WTC11 (cell line): ENCODE results near the gene PPM1M. TPM values are rescaled to one million over a fixed set of nuclear protein-coding genes. Genes with fewer than 3 reads are reported as not detected.

ENCODE experiments used
- ATAC-seq: fragments of 200-7000 bp; cut with Tn5 transposase; 2 replicates; pipeline ENCODE4 v1.10.0; 2021; ENCODE audit warnings: mild to moderate bottlenecking, moderate library complexity
- CTCF ChIA-PET: fragments of 300-600 bp; sonication (Branson Sonifier 250); formaldehyde crosslinking; loops from one replicate; lab custom pipeline; 2021; ENCODE audit warnings: antibody characterized with exemption; lab: Charles Lee
- POLR2A ChIA-PET: fragments of 350-600 bp; sonication (Branson Sonifier 250); formaldehyde crosslinking; loops from one replicate; lab custom pipeline; 2021; ENCODE audit warnings: antibody characterized with exemption; lab: Charles Lee
- DNase-seq: peaks from one replicate; pipeline ENCODE4 v3.0.0; 2021; ENCODE audit warnings: low spot score
- H3K27ac Mint-ChIP-seq: 2 replicates; pipeline ENCODE4 v1.8.0; 2021; ENCODE audit warnings: mixed read lengths
- H3K27me3 Mint-ChIP-seq: 2 replicates; pipeline ENCODE4 v1.8.0; 2021; ENCODE audit warnings: low read depth, mild to moderate bottlenecking, moderate library complexity, mixed read lengths
- H3K36me3 Mint-ChIP-seq: 2 replicates; pipeline ENCODE4 v1.8.0; 2021; ENCODE audit warnings: mixed read lengths
- H3K4me1 Mint-ChIP-seq: 2 replicates; pipeline ENCODE4 v1.8.0; 2022; ENCODE audit warnings: mixed read lengths
- H3K4me3 Mint-ChIP-seq: 2 replicates; pipeline ENCODE4 v1.8.0; 2021; ENCODE audit warnings: mild to moderate bottlenecking, moderate library complexity, mixed read lengths
- H3K9me3 Mint-ChIP-seq: 2 replicates; pipeline ENCODE4 v1.8.0; 2021; ENCODE audit warnings: mixed read lengths
- ATF3 ChIP-seq: sonication (generic); formaldehyde crosslinking; conservative IDR thresholded peaks from 2 replicates; pipeline ENCODE4 v1.8.1; 2022; ENCODE audit warnings: mild to moderate bottlenecking, missing genetic modification reagents
- CREM ChIP-seq: sonication (generic); formaldehyde crosslinking; IDR thresholded peaks from 2 replicates; pipeline ENCODE4 v1.8.1; 2022; ENCODE audit warnings: mild to moderate bottlenecking, missing genetic modification reagents, moderate library complexity
- EMX1 ChIP-seq: fragments of 250-450 bp; sonication (Bioruptor Pico); IDR thresholded peaks from 2 replicates; pipeline ENCODE4 v1.8.0; 2021; ENCODE audit warnings: mild to moderate bottlenecking
- ETV6 ChIP-seq: sonication (generic); formaldehyde crosslinking; IDR thresholded peaks from 2 replicates; pipeline ENCODE4 v1.8.1; 2022; ENCODE audit warnings: mild to moderate bottlenecking, missing genetic modification reagents
- FOXK1 ChIP-seq: sonication (generic); formaldehyde crosslinking; IDR thresholded peaks from 2 replicates; pipeline ENCODE4 v1.8.0; 2022; ENCODE audit warnings: mild to moderate bottlenecking, moderate library complexity, missing genetic modification reagents
- FOXP1 ChIP-seq: sonication (generic); formaldehyde crosslinking; IDR thresholded peaks from 2 replicates; pipeline ENCODE4 v1.8.0; 2022; ENCODE audit warnings: missing genetic modification reagents, mild to moderate bottlenecking, moderate library complexity, borderline replicate concordance
- FOXP4 ChIP-seq: sonication (generic); formaldehyde crosslinking; IDR thresholded peaks from 2 replicates; pipeline ENCODE4 v1.8.0; 2022; ENCODE audit warnings: mild to moderate bottlenecking, missing genetic modification reagents
- JAZF1 ChIP-seq: fragments of 250-450 bp; sonication (Bioruptor Pico); IDR thresholded peaks from 2 replicates; pipeline ENCODE4 v1.9.0; 2021; ENCODE audit warnings: moderate library complexity, mild to moderate bottlenecking, inconsistent platforms
- JUN ChIP-seq: sonication (generic); formaldehyde crosslinking; IDR thresholded peaks from 2 replicates; pipeline ENCODE4 v1.8.0; 2023; ENCODE audit warnings: mild to moderate bottlenecking, missing genetic modification reagents
- MAX ChIP-seq: sonication (generic); formaldehyde crosslinking; IDR thresholded peaks from 2 replicates; pipeline ENCODE4 v1.8.0; 2022; ENCODE audit warnings: mild to moderate bottlenecking, missing genetic modification reagents
- NFE2L1 ChIP-seq: sonication (generic); formaldehyde crosslinking; IDR thresholded peaks from 2 replicates; pipeline ENCODE4 v1.8.1; 2023; ENCODE audit warnings: missing genetic modification reagents
- NR2C2 ChIP-seq: sonication (generic); formaldehyde crosslinking; IDR thresholded peaks from 2 replicates; pipeline ENCODE4 v1.8.0; 2022; ENCODE audit warnings: mild to moderate bottlenecking, missing genetic modification reagents
- STAT6 ChIP-seq: sonication (generic); formaldehyde crosslinking; conservative IDR thresholded peaks from 2 replicates; pipeline ENCODE4 v1.8.1; 2023; ENCODE audit warnings: mild to moderate bottlenecking, low read depth, missing genetic modification reagents, moderate library complexity
- TEAD1 ChIP-seq: sonication (generic); formaldehyde crosslinking; IDR thresholded peaks from 2 replicates; pipeline ENCODE4 v1.8.0; 2022; ENCODE audit warnings: mild to moderate bottlenecking, missing genetic modification reagents
- TP53 ChIP-seq: sonication (generic); formaldehyde crosslinking; IDR thresholded peaks from 2 replicates; pipeline ENCODE4 v1.8.1; 2023; ENCODE audit warnings: mild to moderate bottlenecking, missing genetic modification reagents
- USF2 ChIP-seq: sonication (generic); formaldehyde crosslinking; IDR thresholded peaks from 2 replicates; pipeline ENCODE4 v1.8.1; 2023; ENCODE audit warnings: mild to moderate bottlenecking, missing genetic modification reagents, moderate library complexity
- ZBTB21 ChIP-seq: sonication (generic); formaldehyde crosslinking; IDR thresholded peaks from 2 replicates; pipeline ENCODE4 v1.8.1; 2023; ENCODE audit warnings: mild to moderate bottlenecking, missing genetic modification reagents, borderline replicate concordance
- total RNA-seq: library from RNA; stranded (reverse); gene quantifications from 3 replicates; pipeline ENCODE4 v1.2.3, GENCODE V29; 2021
- TF ChIP-seq, protein P1 (sequence below): sonication (generic); formaldehyde crosslinking; IDR thresholded peaks from 2 replicates; pipeline ENCODE4 v1.8.0; 2022; ENCODE audit warnings: mild to moderate bottlenecking, missing genetic modification reagents
- TF ChIP-seq, protein P2 (sequence below): sonication (generic); formaldehyde crosslinking; IDR thresholded peaks from 2 replicates; pipeline ENCODE4 v1.8.1; 2023; ENCODE audit warnings: mild to moderate bottlenecking, moderate library complexity, missing genetic modification reagents
- TF ChIP-seq, protein P3 (sequence below): sonication (generic); formaldehyde crosslinking; IDR thresholded peaks from 2 replicates; pipeline ENCODE4 v1.8.0; 2023; ENCODE audit warnings: missing genetic modification reagents
- TF ChIP-seq, protein P4 (sequence below): sonication (generic); formaldehyde crosslinking; IDR thresholded peaks from 2 replicates; pipeline ENCODE4 v1.8.0; 2023; ENCODE audit warnings: missing genetic modification reagents, mild to moderate bottlenecking, borderline replicate concordance

The PPM1M gene
- total RNA-seq, 1 experiment from 2014 or later: 7.0 TPM

DNA sequence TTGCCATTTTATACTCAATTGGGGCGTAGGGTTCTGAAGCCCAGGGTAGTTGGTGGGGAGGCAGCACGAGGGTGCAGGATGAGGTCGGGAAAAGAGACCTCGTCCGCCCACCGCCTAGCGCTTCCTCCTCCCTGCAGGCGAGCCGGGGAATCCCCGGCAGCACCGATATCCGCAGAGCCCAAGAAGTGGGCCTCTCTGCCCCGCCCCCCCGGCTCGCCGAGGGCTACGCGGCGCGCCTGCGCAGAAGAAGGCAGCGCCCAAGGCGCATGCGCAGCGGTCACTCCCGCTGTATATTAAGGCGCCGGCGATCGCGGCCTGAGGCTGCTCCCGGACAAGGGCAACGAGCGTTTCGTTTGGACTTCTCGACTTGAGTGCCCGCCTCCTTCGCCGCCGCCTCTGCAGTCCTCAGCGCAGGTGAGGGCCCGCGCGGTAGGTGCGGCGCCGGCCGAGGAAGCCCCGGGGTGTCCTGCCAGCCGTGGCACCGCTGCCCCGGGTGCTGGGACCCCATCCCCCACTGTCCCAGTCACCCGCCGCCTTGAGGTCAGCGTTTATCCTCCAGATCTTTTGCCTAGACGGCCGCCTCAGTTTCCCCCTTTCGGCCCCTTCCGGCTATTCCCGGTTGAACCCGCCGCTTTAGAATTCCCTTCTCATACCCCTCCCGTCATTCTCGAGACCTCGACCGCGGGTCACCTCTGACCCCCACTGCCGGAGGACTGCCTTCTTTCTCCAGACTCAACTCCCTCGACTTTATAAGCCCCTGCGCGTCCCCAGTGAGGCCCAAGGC lies 47.5 kb upstream of the PPM1M start, which contains the start of gene ALAS1:
ALAS1 (plus strand) TSS at position 319 of the 784 bp plus-strand sequence. CDS start 1,082 bp downstream, outside the sequence.
- ChIA-PET CTCF (interaction anchor here (0.8 to 1.7 kb wide), 6 partner anchors 22 to 145 kb away, joined by 3 to 5 read pairs (median 4); no protein-coding TSS in a partner anchor), POLR2A (interaction anchor here (1.1 kb wide), 1 partner anchor 43 kb away, joined by 4 read pairs; the partner anchor contains the start of gene POC1A)
- peaks cover 15% of the 10 kb centered on the region for H3K4me1 Mint-ChIP-seq
- peaks cover 23% of the 10 kb centered on the region for H3K36me3 Mint-ChIP-seq
- DNase-seq (peak; percentile 95), ATAC-seq (peak; percentile 95)
- H3K27me3 Mint-ChIP-seq: peaks cover 11% of the 10 kb centered on the region
- peak within 1 kb of the TSS; percentile 93 for H3K4me3 Mint-ChIP-seq
- H3K9me3 Mint-ChIP-seq: no peaks in the 10 kb centered on the region
- H3K27ac Mint-ChIP-seq: peak within 1 kb of the TSS; percentile 50
- TF ChIP-seq NFE2L1 (CRISPR knock-in tag): 0 out of 2 replicates have a peak, but pooled peaks have one; percentile 19
- TF ChIP-seq, protein P1, sequence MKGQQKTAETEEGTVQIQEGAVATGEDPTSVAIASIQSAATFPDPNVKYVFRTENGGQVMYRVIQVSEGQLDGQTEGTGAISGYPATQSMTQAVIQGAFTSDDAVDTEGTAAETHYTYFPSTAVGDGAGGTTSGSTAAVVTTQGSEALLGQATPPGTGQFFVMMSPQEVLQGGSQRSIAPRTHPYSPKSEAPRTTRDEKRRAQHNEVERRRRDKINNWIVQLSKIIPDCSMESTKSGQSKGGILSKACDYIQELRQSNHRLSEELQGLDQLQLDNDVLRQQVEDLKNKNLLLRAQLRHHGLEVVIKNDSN (CRISPR knock-in tag): peak; percentile 26; the same call in 1 of the 2 replicates
- TF ChIP-seq TEAD1 (CRISPR knock-in tag): peak; percentile 75; the same call in 1 of the 2 replicates
- no peak for TF ChIP-seq JAZF1
- TF ChIP-seq ETV6 (CRISPR knock-in tag): peak; percentile 18; the same call in 1 of the 2 replicates
- TF ChIP-seq, protein P2, sequence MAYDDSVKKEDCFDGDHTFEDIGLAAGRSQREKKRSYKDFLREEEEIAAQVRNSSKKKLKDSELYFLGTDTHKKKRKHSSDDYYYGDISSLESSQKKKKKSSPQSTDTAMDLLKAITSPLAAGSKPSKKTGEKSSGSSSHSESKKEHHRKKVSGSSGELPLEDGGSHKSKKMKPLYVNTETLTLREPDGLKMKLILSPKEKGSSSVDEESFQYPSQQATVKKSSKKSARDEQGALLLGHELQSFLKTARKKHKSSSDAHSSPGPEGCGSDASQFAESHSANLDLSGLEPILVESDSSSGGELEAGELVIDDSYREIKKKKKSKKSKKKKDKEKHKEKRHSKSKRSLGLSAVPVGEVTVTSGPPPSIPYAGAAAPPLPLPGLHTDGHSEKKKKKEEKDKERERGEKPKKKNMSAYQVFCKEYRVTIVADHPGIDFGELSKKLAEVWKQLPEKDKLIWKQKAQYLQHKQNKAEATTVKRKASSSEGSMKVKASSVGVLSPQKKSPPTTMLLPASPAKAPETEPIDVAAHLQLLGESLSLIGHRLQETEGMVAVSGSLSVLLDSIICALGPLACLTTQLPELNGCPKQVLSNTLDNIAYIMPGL (CRISPR knock-in tag): 0 out of 2 replicates have a peak, but pooled peaks have one; percentile 58
- no peak for TF ChIP-seq ATF3 (CRISPR knock-in tag)
- TF ChIP-seq EMX1 (CRISPR knock-in tag): no peak
- peak; percentile 80 for TF ChIP-seq MAX
- no peak for TF ChIP-seq TP53 (CRISPR knock-in tag)
- TF ChIP-seq FOXK1: peak; percentile 34; the same call in 1 of the 2 replicates
- TF ChIP-seq, protein P3, sequence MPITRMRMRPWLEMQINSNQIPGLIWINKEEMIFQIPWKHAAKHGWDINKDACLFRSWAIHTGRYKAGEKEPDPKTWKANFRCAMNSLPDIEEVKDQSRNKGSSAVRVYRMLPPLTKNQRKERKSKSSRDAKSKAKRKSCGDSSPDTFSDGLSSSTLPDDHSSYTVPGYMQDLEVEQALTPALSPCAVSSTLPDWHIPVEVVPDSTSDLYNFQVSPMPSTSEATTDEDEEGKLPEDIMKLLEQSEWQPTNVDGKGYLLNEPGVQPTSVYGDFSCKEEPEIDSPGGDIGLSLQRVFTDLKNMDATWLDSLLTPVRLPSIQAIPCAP (CRISPR knock-in tag): peak; percentile 68
- TF ChIP-seq FOXP1 (CRISPR knock-in tag): peak; percentile 87; the same call in 1 of the 2 replicates
- TF ChIP-seq, protein P4, sequence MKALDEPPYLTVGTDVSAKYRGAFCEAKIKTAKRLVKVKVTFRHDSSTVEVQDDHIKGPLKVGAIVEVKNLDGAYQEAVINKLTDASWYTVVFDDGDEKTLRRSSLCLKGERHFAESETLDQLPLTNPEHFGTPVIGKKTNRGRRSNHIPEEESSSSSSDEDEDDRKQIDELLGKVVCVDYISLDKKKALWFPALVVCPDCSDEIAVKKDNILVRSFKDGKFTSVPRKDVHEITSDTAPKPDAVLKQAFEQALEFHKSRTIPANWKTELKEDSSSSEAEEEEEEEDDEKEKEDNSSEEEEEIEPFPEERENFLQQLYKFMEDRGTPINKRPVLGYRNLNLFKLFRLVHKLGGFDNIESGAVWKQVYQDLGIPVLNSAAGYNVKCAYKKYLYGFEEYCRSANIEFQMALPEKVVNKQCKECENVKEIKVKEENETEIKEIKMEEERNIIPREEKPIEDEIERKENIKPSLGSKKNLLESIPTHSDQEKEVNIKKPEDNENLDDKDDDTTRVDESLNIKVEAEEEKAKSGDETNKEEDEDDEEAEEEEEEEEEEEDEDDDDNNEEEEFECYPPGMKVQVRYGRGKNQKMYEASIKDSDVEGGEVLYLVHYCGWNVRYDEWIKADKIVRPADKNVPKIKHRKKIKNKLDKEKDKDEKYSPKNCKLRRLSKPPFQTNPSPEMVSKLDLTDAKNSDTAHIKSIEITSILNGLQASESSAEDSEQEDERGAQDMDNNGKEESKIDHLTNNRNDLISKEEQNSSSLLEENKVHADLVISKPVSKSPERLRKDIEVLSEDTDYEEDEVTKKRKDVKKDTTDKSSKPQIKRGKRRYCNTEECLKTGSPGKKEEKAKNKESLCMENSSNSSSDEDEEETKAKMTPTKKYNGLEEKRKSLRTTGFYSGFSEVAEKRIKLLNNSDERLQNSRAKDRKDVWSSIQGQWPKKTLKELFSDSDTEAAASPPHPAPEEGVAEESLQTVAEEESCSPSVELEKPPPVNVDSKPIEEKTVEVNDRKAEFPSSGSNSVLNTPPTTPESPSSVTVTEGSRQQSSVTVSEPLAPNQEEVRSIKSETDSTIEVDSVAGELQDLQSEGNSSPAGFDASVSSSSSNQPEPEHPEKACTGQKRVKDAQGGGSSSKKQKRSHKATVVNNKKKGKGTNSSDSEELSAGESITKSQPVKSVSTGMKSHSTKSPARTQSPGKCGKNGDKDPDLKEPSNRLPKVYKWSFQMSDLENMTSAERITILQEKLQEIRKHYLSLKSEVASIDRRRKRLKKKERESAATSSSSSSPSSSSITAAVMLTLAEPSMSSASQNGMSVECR: peak; percentile 70; the same call in 1 of the 2 replicates
- TF ChIP-seq CREM (CRISPR knock-in tag): peak; percentile 45; the same call in 1 of the 2 replicates
- peak; percentile 27; the same call in 1 of the 2 replicates for TF ChIP-seq USF2 (CRISPR knock-in tag)
- TF ChIP-seq JUN: no peak
- TF ChIP-seq FOXP4: peak; percentile 66; the same call in 1 of the 2 replicates
- TF ChIP-seq NR2C2: no peak
- TF ChIP-seq ZBTB21 (CRISPR knock-in tag): no peak
- TF ChIP-seq STAT6 (CRISPR knock-in tag): no peak
